Stimulated activated naive CD8-positive, alpha-beta T cell treated with anti-CD3 and anti-CD28 coated beads, Interleukin-15, Interleukin-2, amounts not matched to agents 100 ng/mL and 50 ng/mL, for 24 hours (primary cell): ENCODE data around the gene RPTOR.

ENCODE experiments used
- H3K27ac Mint-ChIP-seq: one replicate; pipeline ENCODE4 v1.8.0; 2021; ENCODE audit warnings: mild to moderate bottlenecking, mixed read lengths
- H3K27me3 Mint-ChIP-seq: one replicate; pipeline ENCODE4 v1.8.0; 2021; ENCODE audit warnings: mixed read lengths
- H3K36me3 Mint-ChIP-seq: one replicate; pipeline ENCODE4 v1.8.0; 2021; ENCODE audit warnings: low read depth, mixed read lengths
- H3K4me1 Mint-ChIP-seq: one replicate; pipeline ENCODE4 v1.8.0; 2021; ENCODE audit warnings: low read depth, mixed read lengths
- H3K4me3 Mint-ChIP-seq: one replicate; pipeline ENCODE4 v1.8.0; 2021; ENCODE audit warnings: mild to moderate bottlenecking, mixed read lengths
- H3K9me3 Mint-ChIP-seq: one replicate; pipeline ENCODE4 v1.8.0; 2021; ENCODE audit warnings: mixed read lengths

The RPTOR gene

GRCh38 chr17:80926591-80927250 is 382.1 kb downstream of the RPTOR start:
- no peaks in the 10 kb centered on the region for H3K27me3 Mint-ChIP-seq
- no peaks in the 10 kb centered on the region for H3K9me3 Mint-ChIP-seq
- peaks cover 41% of the 10 kb centered on the region for H3K36me3 Mint-ChIP-seq
- H3K4me1 Mint-ChIP-seq: no peaks in the 10 kb centered on the region
- H3K27ac Mint-ChIP-seq: no peak overlapping the region
- H3K4me3 Mint-ChIP-seq: no peak overlapping the region

GRCh38 chr17:80927791-80928216 is 383.2 kb downstream of the RPTOR start:
- Mint-ChIP-seq H3K4me3 (no peak overlapping the region), H3K27ac (no peak overlapping the region), H3K9me3 (no peaks in the 10 kb centered on the region), H3K4me1 (no peaks in the 10 kb centered on the region), H3K36me3 (peaks cover 44% of the 10 kb centered on the region), H3K27me3 (no peaks in the 10 kb centered on the region)

GRCh38 chr17:80929449-80929848 is 384.8 kb downstream of the RPTOR start:
- no peaks in the 10 kb centered on the region for H3K9me3 Mint-ChIP-seq
- H3K36me3 Mint-ChIP-seq: peaks cover 43% of the 10 kb centered on the region
- H3K27me3 Mint-ChIP-seq: no peaks in the 10 kb centered on the region
- no peak overlapping the region for H3K4me3 Mint-ChIP-seq
- no peaks in the 10 kb centered on the region for H3K4me1 Mint-ChIP-seq
- no peak overlapping the region for H3K27ac Mint-ChIP-seq

- Mint-ChIP-seq H3K27me3 (no peaks in the 10 kb centered on the region), H3K4me3 (no peak overlapping the region), H3K4me1 (peaks cover 5% of the 10 kb centered on the region), H3K36me3 (peaks cover 43% of the 10 kb centered on the region), H3K9me3 (no peaks in the 10 kb centered on the region), H3K27ac (no peak overlapping the region)
Observed at GRCh38 chr17:80930335-80931279, 386.0 kb downstream of the RPTOR start.

DNA sequence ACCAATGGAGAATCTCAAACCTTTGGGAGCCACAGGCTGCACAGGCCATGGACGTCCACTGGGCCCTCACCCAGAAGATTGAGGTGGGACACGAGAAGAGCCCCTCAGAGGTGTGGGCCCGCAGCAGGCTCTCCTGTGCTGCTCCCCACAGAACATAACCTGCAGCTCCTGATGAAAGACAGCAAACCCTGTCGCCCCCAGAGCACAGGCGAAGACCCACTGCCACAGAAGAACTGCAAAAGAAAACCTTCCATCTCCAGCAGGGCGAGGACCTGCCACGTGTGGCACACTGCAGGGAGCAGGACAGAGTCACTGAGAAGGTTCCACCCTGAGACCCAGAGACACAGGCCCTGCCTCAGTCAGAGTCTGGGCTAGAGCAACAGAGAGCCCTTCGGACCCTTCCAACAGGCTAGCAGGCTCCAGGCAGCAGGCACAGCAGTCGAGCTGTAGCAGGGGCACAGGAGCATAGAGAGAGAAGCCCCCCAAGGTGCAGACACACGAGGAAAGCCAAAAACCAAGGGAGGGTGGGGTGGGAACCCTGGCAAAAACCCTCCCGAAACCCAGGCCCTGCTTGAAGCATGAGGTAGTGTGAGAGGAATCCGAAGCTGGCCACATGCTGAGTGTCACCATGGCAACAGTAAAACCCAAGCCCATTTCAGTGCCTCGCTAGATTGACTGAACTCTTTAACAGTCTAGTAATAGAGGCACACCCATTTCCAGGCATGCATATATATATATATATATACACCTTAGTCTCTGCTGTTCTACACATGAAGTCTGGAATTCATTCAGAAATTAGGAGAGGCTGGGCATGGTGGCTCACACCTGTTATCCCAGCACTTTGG is 387.0 kb downstream of the RPTOR start:
- no peak overlapping the region for H3K27ac Mint-ChIP-seq
- peaks cover 34% of the 10 kb centered on the region for H3K36me3 Mint-ChIP-seq
- H3K27me3 Mint-ChIP-seq: no peaks in the 10 kb centered on the region
- H3K4me1 Mint-ChIP-seq: peaks cover 14% of the 10 kb centered on the region
- H3K9me3 Mint-ChIP-seq: no peaks in the 10 kb centered on the region
- no peak overlapping the region for H3K4me3 Mint-ChIP-seq

DNA sequence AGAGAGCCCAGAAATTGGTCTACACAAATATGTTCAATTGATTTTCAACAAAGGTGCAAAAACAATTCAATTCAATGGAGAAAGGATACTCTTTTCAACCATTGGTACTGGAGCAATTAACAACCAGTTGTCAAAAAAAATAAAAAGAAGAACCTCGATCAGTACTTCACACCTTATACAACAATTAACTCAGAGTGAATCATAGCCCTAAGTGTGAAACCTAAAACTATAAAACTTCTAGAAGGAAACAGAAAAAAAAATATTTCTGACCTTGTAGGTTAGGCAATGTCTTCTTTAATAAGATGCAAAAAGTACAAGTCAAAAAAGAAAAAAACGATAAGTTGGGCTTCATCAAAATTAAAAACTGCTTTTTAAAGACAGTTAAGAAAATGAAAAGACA is 390.9 kb downstream of the RPTOR start:
- peaks cover 41% of the 10 kb centered on the region for H3K4me1 Mint-ChIP-seq
- no peak overlapping the region for H3K4me3 Mint-ChIP-seq
- H3K27ac Mint-ChIP-seq: no peak overlapping the region
- H3K9me3 Mint-ChIP-seq: no peaks in the 10 kb centered on the region
- peaks cover 6% of the 10 kb centered on the region for H3K36me3 Mint-ChIP-seq
- no peaks in the 10 kb centered on the region for H3K27me3 Mint-ChIP-seq

DNA sequence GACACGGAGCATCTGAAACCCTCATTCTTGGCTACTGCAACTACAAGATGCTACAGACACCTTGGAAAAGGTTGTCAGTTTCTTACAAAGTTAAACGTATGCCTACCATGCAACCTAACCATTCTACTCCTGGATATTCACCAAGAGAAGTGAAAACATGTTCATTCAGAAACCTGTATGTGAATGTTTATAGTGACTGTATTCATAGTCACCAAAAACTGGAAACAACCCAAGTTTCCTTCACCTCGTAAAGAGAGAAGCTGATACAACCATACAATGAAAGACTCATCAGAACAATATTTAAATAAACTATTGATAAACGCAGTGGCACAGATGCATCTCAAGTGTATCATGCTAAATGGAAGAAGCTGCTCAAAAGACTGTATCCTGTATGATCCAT is 391.6 kb downstream of the RPTOR start:
- Mint-ChIP-seq H3K4me3 (no peak overlapping the region), H3K9me3 (no peaks in the 10 kb centered on the region), H3K36me3 (peaks cover 9% of the 10 kb centered on the region), H3K4me1 (peaks cover 41% of the 10 kb centered on the region), H3K27me3 (no peaks in the 10 kb centered on the region), H3K27ac (no peak overlapping the region)

GRCh38 chr17:80936723-80937122 is 392.1 kb downstream of the RPTOR start:
- no peaks in the 10 kb centered on the region for H3K9me3 Mint-ChIP-seq
- H3K36me3 Mint-ChIP-seq: peaks cover 9% of the 10 kb centered on the region
- H3K27me3 Mint-ChIP-seq: no peaks in the 10 kb centered on the region
- peaks cover 41% of the 10 kb centered on the region for H3K4me1 Mint-ChIP-seq
- H3K27ac Mint-ChIP-seq: no peak overlapping the region
- no peak overlapping the region for H3K4me3 Mint-ChIP-seq

DNA sequence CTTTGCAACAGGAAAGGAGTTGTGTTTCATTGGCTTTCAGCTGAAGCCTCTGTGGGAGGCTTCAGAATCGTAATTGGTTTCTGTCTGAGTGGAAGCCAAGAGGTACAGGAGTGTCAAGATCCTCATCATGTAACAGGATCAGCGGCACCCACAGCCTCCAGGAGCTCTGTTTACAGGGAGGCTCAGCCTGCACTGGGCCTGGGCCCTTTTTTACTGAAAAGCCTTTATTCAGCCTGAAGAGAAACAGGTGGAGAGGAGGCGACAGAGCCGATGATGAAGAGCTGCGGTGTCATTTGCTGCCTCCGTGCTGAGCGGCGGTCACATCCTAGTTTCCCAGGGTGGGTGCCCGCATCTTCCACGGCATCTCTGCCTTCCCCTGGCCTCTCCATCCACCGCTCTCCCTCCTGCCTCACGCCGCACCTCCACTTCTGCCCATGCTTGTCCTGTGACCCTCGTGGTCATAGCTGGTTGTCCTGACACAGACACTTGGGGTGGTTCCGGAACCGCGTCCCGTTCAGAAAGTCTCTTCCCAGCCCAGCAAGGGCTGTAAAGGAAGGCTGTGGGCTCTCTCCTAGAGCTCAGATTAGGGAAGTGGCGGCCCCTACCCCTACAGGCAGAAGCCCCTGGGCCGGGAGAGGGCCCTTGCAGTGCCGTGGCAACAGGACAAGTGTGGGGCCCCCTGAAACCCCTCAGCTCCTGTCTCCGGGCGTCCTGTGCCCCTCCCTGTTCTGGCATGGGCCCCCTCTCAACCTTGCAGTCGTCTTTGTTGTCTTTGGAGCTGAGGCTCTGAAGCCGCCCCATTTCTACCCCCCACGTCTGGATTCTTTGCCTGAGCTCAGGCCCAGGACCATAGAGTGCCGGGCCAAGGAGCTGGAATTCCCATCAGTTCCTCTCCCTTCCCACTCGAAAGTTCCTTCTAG is 393.1 kb downstream of the RPTOR start:
- Mint-ChIP-seq H3K36me3 (peaks cover 12% of the 10 kb centered on the region), H3K27ac (peak overlapping the region; percentile 50), H3K4me1 (peaks cover 41% of the 10 kb centered on the region), H3K4me3 (peak overlapping the region; percentile 35), H3K9me3 (no peaks in the 10 kb centered on the region), H3K27me3 (no peaks in the 10 kb centered on the region)

- peaks cover 41% of the 10 kb centered on the region for H3K4me1 Mint-ChIP-seq
- peak overlapping the region; percentile 35 for H3K4me3 Mint-ChIP-seq
- H3K36me3 Mint-ChIP-seq: peaks cover 12% of the 10 kb centered on the region
- H3K9me3 Mint-ChIP-seq: no peaks in the 10 kb centered on the region
- H3K27ac Mint-ChIP-seq: peak overlapping the region; percentile 22
- H3K27me3 Mint-ChIP-seq: no peaks in the 10 kb centered on the region
Observed at GRCh38 chr17:80938556-80938955, 393.9 kb downstream of the RPTOR start.

DNA sequence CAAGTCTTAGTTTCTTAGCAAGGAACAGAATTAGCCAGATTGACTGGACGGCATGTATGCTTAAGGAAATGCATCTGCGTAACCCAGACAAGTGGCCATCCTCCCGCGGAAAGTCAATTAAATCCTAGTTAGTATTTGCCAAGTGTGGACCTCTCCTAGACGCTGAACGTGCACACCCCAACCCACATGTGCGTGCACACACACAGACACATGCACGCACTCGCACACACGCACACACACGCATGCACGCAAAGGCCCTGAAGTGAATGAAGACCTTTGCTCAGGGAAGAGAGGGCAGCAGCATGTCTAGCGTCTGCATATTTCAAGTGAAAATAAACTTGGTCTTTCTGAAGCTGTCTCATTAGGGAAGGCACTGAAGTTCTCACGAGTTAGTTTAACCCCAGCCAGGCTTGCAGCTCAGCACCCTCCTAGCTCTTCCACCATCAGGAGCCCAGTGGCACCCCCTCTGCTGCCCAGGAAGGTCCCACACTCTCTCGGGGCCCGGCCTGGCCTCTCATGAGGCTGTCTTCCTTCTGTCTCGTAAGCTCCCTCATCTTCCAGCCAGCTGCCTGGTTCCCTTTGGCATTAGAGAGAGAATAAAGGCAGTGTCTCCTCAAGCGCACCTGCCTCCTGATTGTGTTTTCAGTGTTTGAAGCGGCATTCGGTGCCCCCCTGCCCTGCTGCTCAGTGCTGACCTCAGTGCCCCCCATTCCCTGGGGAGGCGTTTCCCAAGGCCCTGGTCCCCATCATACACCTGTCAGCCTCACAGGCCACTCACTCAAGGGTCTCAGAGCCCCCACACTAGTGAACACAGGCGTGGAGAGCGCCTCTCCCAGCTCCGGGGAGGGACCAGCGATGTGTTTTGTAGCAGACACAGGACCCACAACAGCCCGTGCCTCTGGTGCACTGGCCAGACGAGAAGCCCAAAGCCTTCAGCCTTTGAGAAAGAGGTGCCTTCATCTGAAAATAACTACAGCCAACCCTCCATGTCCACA is 394.8 kb downstream of the RPTOR start:
- peak overlapping the region; percentile 22 for H3K27ac Mint-ChIP-seq
- no peaks in the 10 kb centered on the region for H3K9me3 Mint-ChIP-seq
- peaks cover 17% of the 10 kb centered on the region for H3K36me3 Mint-ChIP-seq
- peak overlapping the region; percentile 35 for H3K4me3 Mint-ChIP-seq
- peaks cover 41% of the 10 kb centered on the region for H3K4me1 Mint-ChIP-seq
- H3K27me3 Mint-ChIP-seq: no peaks in the 10 kb centered on the region

- Mint-ChIP-seq H3K36me3 (peaks cover 17% of the 10 kb centered on the region), H3K4me1 (peaks cover 37% of the 10 kb centered on the region), H3K27ac (no peak overlapping the region), H3K4me3 (no peak overlapping the region), H3K9me3 (no peaks in the 10 kb centered on the region), H3K27me3 (no peaks in the 10 kb centered on the region)
Observed at GRCh38 chr17:80940171-80941123, 395.8 kb downstream of the RPTOR start.
